Measurements from ENCODE around the gene TBCD. TPM values are rescaled to one million over a fixed set of nuclear protein-coding genes. Genes with fewer than 3 reads are reported as not detected.
"Not testable (repeated sequence)": the region's sequence is repeated elsewhere in the genome, so short reads cannot be mapped to it uniquely, and the experiment has no call there.

The TBCD gene
- polyA plus RNA-seq, 4 donors = 63.9 to 73.8 (median 69.0) TPM

DNA sequence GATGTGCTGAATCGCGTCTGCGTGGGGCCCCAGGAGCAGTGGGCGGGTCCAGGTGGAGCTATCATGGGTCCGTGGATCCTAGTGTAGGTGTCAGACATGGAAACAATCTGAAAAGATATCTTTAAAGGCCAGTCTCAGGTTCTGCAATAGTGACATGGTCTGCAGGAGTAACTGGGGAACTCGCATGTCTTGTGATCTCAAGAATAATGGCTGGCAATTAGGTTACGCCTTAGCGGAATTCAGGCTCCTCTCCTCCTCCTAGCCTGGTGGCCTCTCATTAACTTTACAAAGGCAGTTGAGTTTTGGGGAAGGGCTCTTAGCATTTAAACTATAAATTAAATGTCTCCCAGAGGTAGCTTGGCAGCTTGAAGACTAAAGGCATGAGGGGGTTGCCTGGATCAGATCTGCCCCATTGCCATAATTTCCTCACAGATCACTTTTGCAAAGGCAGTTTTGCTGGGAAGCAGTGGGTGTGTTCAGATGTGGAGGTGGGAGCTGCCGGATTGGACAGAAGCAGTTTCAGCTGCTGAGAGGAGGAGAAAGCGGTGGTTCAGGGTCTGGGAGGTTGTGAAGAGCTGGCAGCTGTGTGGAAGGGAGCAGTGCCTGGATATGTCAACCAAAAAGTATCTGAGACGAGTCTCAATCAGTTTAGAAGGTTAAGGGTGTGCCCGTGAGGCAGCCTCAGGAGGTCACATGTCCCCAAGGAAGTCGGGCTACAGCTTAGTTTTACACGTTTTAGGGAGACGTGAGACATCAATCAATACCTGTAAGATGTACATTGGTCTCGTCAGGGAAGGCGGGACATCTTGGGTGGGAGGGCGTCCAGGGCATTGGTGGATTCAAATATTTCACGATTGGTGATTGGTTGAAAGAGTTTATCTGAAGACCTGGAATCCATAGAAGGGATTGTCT, 2.7 kb downstream of the TBCD start:
- DNase-seq (ENCODE audit: low read depth in 4 of 4, low spot score in 3 of 4) = peak in 1 of 4 donors; percentile 38

DNA sequence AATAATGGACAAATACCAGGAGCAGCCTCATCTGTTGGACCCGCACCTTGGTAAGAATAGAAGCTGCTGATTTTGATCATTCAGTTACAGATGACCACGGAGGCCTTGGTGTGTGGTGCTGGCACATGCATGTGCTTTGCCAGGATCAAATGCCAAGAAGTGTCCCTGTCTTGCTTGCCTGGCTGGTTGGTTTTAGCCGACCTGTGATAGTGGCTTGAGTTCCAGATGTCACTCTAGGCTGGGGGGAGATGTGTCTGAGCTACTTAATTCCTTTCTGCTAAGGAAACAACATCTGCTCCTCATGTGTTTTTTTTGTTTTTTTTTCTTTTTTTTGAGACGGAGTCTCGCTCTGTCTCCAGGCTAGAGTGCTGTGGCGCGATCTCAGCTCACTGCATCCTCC, 4.3 kb downstream of the TBCD start:
- no peak for DNase-seq (ENCODE audit: low read depth in 4 of 4, low spot score in 3 of 4)

DNA sequence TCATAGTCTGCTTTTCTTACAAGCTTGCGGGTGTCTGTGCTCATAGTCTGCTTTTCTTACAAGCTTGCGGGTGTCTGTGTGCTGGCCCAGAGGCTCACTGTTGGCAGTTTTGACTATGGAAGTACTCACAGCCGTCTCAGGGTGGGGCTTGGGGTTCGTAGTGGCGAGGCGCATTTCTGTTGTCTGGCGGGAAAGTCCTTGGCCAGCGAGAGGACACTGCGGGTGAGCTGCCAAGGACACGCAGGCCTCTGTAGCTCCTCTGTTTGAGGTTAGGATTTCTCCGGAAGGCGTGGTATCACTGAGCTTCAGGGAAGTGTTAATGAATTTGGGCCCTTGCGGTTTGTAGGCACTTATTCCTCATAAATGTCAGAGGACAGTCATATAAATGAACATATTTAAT, 13.5 kb downstream of the TBCD start:
- DNase-seq (ENCODE audit: low read depth in 4 of 4, low spot score in 3 of 4) = no peak

DNA sequence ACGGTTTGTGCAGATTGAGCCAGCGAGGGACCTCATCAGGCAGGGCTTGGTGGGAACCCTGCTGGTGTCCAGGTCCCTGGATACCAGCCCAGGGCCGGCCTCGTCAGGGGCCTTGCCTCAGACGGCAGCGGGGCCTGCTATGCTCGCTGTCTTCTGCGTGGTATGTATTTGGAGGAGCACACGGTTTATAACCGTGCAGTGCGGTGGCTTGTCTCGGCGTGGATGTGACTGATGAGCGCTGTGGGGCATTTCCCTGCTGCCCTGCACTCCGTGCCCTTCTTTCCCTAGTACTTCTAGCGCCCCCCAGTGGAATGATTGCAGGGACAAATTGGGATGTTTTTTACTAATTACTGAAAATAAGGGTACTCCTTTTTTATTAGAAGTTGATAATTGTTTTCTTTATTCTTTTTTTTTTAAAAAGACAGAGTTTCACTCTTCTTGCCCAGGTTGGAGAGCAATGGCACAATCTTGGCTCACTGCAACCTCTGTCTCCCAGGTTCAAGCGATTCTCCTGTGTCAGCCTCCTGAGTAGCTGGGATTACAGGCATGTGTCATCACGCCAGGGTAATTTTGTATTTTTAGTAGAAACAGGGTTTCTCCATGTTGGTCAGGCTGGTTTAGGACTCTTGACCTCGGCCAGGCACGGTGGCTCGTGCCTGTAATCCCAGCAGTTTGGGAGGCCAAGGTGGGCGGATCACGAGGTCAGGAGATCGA, 15.3 kb downstream of the TBCD start:
- no peak for DNase-seq (ENCODE audit: low read depth in 4 of 4, low spot score in 3 of 4)

DNA sequence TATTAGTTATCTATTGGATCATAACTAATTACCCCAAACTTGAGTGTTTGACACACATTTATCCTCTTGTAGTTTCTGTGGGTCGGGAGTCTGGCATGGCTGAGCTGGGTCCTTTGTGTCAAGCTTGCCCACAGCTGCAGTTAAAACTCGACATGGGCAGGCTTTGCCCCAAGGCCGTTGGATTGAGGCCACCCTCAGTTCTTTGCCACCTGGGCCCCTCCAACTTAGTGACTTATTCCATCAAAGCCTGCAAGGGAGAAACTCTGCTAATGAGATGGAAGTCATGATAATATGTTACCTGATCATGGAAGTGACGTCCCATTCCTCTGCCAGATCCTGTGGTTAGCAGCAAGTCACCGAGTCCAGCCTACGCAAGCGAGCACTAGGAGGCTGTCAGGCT, 17.2 kb downstream of the TBCD start:
- DNase-seq (ENCODE audit: low read depth in 4 of 4, low spot score in 3 of 4) = no peak

DNA sequence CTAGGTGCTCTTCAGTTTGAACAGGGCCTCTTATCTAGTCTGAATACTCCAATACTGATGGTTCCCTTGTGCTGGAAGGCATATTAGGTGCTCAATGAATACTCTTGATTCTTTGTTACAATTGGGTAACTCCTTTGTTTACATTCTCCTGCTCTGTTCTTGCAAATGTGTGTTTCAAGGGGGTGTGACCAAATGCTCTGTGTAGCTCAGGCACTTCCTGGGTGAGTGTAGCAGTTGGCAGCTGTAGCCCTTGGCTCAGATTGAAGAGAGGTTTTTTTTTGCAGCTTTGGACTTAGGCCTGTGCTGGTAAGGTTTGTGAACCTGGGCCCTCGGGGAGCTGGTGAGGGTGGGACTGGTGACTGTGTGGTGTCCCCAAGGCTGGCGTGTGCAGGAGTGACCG, 20.2 kb downstream of the TBCD start:
- no peak for DNase-seq (ENCODE audit: low read depth in 4 of 4, low spot score in 3 of 4)

DNA sequence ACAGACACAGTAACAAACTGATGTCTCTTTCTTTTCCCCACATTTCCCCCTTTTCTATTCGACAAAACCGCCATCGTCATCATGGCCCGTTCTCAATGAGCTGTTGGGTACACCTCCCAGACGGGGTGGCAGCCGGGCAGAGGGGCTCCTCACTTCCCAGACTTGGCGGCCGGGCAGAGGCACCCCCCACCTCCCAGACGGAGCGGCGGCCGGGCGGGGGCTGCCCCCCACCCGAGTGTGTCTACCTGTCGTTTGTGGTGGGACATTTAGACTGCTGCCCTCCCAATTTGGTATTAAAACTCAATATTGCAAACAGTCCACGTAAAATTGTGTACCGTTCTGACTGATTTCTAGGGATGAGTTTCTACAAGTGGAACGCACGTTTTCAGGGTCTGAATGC, 22.6 kb downstream of the TBCD start:
- DNase-seq (ENCODE audit: low read depth in 4 of 4, low spot score in 3 of 4) = not testable (repeated sequence)

DNA sequence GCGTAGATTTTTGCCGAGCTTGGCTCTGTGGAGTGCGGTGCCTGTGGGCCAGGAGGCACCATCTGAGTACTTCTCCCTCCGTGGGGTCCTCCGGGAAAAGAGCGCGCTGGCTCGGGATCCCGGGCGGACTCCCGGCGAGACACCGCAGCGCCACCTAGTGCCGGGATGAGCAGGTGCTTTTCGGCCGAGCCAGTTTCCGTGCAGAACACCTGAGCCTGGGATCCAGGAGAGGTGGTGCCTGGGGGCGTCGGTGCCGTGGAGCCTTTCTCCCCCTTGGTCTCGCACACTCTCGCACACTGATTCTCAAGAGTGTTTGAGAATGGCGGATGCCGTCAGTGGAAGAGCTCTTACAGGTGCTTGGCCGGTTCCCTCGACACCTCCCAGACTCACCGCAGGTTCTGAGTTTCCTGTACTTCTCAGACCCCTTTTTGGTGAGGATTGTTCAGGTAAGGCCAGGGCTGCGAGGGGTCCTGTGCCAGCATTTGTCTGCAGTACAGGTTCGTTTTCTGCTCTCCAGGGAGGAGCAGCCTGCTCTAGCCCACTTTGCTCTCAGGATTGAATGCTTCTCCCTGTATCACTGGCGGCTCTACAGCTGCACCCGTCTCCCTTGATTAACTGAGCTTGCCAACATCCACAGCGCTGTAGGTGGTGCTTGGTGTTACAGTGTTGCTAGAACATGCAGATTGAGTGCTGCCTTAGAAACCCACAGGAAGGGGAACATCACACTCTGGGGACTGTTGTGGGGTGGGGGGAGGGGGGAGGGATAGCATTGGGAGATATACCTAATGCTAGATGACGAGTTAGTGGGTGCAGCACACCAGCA, 23.3 kb downstream of the TBCD start:
- DNase-seq (ENCODE audit: low read depth in 4 of 4, low spot score in 3 of 4) = no peak

DNA sequence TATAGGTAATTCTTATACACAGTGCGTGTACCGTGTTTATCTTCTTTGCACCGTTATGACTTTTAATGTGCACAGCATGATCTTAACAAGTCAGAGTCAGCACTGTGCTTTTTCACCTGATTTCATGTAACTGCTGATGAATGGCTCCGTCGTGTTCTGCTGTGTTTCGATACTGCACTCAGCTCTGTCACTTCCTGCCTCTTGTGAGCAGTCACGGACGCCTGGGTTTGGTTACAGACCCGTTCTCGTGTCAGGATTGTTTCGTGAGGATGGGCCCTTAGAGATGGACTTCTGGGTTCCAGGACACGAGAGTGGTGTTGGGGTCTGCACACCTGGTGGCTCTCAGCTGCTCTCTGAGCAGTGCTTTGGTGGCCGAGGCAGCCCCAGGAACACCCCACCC, 24.6 kb downstream of the TBCD start:
- no peak for DNase-seq (ENCODE audit: low read depth in 4 of 4, low spot score in 3 of 4)

DNA sequence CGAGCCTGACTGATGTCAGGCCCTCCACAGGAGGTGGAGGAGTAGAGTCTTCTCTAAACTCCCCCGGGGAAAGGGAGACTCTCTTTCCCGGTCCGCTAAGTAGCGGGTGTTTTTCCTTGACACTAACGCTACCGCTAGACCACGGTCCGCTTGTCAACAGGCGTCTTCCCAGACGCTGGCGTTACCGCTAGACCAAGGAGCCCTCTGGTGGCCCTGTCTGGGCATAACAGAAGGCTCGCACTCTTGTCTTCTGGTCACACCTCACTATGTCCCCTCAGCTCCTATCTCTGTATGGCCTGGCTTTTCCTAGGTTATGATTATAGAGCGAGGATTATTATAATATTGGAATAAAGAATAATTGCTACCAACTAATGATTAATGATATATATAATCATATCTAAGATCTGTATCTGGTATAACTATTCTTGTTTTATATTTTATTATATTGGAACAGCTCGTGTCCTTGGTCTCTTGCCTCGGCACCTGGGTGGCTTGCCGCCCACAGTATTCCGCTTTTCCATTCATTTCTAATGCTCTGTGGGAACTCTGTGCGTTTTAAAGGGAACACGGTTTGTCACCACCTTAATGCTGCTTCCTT, 26.0 kb downstream of the TBCD start:
- not testable (repeated sequence) for DNase-seq (ENCODE audit: low read depth in 4 of 4, low spot score in 3 of 4)

DNA sequence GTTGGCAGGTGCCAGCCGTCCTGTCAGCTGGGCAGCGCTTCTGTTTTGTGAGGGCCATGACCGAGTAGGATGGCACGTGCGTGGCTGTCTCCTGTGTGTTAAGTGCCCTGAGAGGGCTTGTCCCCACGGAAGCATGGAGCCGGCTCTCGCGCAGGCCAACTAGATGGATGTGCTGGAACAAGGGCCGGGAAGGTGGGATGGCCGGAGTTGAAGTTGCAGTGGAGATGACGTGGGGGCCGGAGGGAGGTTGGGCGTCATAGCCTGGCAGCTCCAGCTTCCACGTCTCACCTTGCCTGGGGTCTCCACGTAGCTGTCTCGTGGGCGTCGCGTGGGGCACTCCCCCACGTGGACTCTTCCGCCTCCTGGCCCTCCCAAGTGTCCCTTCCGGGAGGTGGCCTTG, 27.7 kb downstream of the TBCD start:
- DNase-seq (ENCODE audit: low read depth in 4 of 4, low spot score in 3 of 4) = no peak

DNA sequence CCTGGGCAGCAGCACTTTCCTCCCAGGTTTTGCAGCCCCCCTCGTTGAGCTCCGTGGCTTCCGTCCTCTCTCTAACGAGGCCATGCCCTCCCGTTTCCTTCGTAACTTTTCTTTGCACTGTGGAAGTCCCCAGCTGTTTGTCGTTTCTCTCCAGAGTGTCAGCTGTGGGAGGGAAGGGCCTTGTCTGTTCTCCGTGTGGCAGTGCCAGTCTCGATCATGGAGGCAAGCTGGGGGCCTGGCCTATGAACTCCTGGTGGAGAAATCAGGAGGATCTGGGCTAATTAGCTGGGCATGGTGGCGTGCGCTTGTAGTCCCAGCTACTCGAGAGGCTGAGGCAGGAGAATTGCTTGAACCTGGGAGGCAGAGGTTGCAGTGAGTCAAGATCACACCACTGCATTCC, 28.3 kb downstream of the TBCD start:
- no peak for DNase-seq (ENCODE audit: low read depth in 4 of 4, low spot score in 3 of 4)

DNA sequence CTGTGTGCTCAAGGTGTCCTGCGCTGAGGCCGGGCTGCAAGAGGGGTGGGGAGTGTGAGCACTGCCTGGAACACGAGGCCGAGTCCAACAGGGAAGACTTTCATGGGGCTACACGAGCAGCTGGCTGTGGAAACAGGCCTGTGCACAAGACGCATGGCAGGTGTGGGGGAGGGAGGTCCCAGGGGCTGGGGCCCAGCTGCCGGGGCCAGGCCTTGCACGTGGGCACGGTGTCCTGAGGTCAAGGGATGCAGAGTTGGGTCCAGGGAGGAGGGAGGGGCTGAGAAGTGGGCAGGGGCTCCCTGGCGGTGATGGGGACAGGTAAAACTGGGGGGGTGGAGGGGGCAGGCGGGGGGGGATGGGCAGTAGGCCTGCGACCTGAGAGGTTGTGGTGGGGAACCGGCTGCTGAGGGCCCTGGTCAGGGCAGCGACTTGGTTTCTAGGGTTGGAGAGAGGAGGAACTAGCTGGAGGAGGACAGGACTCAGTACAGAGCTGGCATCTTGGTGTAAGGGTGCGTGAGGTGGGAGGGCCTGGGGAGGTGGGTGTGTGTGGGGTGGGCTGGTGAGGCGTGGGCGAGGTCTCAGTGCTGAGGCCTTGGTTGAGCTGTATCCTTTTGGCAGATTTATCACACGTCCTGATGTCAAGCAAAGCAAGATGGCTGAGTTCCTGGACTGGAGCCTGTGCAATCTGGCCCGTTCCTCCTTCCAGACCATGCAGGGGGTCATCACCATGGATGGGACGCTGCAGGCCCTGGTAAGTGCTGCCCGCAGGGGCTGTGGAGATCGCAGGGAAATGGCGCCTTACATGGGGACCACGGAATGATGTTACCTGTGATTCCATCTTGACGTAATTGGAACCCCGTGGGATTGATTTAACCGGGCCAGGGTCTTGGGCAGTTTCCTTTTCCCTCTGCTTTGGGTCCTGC, 29.4 kb downstream of the TBCD start:
- no peak for DNase-seq (ENCODE audit: low read depth in 4 of 4, low spot score in 3 of 4)

DNA sequence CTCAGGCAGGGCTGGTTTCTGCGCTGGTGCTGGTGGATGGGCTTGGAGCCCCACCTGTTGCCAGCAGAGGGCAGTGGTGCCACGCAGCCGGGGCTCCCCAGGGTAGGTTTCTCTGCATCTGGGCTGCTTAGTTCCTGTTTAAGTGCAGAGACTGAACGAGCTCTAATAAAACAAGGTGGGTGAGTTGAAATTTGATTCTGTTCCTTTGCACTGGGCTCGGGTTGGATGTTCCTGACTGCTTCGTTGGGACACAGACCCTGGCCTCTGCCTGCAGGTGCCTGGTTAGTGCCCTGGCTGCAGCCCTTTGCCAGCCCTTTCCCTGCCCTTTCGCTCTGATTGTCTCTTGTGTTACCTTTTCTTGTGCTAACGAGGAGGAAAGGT, 30.0 kb downstream of the TBCD start:
- DNase-seq (ENCODE audit: low read depth in 4 of 4, low spot score in 3 of 4) = peak; percentile 69 to 74 (median 72)

DNA sequence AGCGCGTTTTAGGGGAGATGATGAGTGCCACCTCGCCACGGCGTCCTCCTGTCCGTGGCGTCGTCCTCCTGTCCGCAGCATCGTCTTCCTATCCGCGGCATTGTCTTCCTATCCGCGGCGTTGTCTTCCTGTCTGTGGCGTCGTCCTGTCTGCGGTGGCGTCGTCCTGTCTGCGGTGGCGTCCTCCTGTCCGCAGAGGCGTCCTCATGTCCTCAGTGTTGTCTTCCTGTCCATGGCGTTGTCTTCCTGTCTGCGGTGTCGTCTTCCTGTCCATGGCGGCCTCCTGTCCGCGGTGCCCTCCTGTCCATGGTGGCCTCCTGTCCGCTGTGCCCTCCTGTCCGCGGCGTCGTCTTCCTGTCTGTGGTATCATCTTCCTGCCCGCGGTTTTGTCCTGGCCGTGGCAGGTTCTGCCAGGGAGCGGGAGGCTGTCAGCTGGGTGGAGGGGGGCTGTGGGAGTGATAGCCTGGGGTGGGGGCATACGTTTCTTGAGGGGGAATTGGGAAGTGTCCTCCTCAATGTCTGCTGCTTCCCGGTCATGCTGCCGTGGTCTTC, 30.9 kb downstream of the TBCD start:
- no peak for DNase-seq (ENCODE audit: low read depth in 4 of 4, low spot score in 3 of 4)

DNA sequence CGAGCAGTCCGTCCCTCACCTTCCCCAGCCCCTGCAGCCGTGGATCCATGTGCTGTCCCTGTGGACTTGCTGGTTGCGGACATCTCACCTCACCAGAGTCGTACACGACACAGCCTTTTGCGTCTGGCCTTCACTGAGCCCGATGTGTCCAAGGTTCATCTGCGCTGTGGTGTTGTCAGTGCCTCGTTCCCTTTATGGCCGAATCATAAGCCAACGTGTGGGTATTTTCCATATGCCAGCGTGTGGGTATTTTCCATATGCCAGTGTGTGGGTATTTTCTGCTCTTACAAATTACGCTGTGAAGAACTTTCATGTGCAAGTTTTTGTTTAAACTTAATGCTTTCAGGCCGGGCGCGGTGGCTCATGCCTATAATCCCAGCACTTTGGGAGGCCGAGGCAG, 31.6 kb downstream of the TBCD start:
- DNase-seq (ENCODE audit: low read depth in 4 of 4, low spot score in 3 of 4) = no peak

DNA sequence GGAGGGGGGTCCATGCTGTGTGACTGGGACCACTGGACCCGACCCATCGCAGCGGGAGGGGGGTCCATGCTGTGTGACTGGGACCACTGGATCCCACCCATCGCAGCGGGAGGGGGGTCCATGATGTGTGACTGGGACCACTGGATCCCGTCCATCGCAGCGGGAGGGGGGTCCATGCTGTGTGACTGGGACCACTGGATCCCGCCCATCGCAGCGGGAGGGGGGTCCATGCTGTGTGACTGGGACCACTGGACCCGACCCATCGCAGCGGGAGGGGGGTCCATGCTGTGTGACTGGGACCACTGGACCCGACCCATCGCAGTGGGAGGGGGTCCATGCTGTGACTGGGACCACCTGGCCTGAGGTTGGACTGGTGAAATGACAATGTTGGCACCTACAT, 33.7 kb downstream of the TBCD start:
- DNase-seq (ENCODE audit: low read depth in 4 of 4, low spot score in 3 of 4) = not testable (repeated sequence)

DNA sequence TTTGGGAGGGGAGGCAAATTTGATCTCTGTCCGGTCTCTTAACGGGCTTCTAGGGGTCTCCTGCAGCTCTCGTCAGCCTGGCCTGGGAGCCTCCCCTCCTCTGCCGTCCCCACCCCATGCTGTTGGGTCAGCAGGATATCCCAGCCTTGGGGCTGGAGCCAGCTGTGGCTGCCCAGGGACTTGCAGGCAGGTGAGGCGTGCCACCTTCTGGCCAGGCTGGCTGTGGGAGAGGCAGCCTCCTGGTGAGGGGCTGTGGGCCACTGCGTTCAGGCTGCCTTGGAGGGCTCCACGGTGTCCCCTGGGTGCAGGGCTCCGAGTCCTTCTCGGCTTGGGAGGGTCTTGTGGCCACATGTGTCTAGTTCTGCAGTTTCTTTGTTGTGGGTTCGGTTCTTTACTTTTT, 34.6 kb downstream of the TBCD start:
- no peak for DNase-seq (ENCODE audit: low read depth in 4 of 4, low spot score in 3 of 4)

DNA sequence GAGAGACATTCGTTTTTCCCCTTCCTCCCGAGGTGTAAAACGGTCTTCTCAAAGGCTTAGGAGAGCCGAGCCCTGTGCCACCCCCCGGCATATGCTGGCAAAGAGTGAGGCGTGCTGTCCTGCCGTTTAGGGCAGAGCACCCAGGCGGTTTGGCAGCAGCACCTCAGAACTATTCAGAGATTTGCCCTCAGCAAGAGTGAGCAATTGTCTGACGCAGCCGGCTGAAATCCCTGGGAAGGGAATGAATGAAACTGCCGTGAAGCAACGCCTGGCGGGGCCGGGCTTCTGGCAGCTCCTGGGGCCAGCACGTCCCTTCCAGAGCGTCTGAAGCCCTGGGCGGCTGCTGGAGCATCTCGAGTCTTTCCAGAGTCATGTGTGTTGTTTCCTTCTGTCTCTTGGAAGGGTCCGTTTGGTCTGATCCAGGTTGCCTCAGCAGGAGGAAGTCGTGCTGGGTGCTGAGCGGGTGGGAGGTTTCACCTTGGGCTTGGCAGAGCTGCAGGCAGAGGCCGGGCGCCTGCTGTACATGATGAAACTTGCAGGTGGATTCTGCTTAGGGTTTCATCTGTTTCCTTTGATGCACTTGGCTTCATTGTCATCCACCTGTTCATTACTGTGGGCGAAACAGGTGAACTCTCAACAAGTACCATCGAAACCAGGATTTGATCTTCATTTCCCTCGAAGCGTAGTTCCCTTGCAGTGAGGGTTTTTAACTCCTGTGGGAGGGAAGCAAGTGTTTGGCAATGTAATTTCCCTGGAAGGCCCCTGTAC, 35.4 kb downstream of the TBCD start:
- DNase-seq (ENCODE audit: low read depth in 4 of 4, low spot score in 3 of 4) = no peak

All from right renal pelvis (tissue), 4 donors.